Measurements from ENCODE around the gene ANKDD1B.

DNA sequence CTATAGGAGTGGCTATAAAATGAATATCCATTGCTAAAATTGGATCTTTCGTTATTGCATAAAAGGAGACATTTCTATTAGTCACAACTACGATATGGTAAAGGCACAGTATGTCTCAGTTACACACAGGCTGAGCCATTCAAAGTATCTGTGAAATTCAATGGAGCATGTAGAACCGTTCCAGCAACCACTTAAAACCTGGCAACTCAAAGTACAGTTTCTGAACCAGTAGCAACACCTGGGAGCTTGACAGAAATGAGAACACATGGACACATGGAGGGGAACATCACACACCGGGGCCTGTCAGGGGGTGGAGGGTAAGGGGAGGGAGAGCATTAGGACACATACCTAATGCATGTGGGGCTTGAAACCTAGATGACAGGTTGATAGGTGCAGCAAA, 90.6 kb downstream of the ANKDD1B start:
- TF ChIP-seq, protein P1, sequence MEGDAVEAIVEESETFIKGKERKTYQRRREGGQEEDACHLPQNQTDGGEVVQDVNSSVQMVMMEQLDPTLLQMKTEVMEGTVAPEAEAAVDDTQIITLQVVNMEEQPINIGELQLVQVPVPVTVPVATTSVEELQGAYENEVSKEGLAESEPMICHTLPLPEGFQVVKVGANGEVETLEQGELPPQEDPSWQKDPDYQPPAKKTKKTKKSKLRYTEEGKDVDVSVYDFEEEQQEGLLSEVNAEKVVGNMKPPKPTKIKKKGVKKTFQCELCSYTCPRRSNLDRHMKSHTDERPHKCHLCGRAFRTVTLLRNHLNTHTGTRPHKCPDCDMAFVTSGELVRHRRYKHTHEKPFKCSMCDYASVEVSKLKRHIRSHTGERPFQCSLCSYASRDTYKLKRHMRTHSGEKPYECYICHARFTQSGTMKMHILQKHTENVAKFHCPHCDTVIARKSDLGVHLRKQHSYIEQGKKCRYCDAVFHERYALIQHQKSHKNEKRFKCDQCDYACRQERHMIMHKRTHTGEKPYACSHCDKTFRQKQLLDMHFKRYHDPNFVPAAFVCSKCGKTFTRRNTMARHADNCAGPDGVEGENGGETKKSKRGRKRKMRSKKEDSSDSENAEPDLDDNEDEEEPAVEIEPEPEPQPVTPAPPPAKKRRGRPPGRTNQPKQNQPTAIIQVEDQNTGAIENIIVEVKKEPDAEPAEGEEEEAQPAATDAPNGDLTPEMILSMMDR (IDR thresholded peaks at IDR 0.05), result no peak
- TF ChIP-seq POLR2A (IDR thresholded peaks at IDR 0.05) (no peak), POLR2AphosphoS5 (IDR thresholded peaks at IDR 0.05) (no peak)

All from prostate gland (tissue), 2 donors.